BLaER1 (cell line): ENCODE results near the gene H2AZ2.
"Not testable (repeated sequence)": the region's sequence is repeated elsewhere in the genome, so short reads cannot be mapped to it uniquely, and the experiment has no call there.

ENCODE experiments used
- H3K27ac ChIP-seq: shearing (Covaris generic); formaldehyde crosslinking; 2 replicates; pipeline ENCODE4 v1.8.1; 2022
- H3K27me3 ChIP-seq: shearing (Covaris generic); formaldehyde crosslinking; 2 replicates; pipeline ENCODE4 v1.8.1; 2022
- H3K36me3 ChIP-seq: shearing (Covaris generic); formaldehyde crosslinking; 2 replicates; pipeline ENCODE4 v1.8.1; 2022
- H3K4me1 ChIP-seq: shearing (Covaris generic); formaldehyde crosslinking; 2 replicates; pipeline ENCODE4 v1.8.1; 2022
- H3K4me2 ChIP-seq: shearing (Covaris generic); formaldehyde crosslinking; 2 replicates; pipeline ENCODE4 v1.8.1; 2022
- H3K4me3 ChIP-seq: shearing (Covaris generic); formaldehyde crosslinking; 2 replicates; pipeline ENCODE4 v1.8.1; 2022
- H3K9ac ChIP-seq: shearing (Covaris generic); formaldehyde crosslinking; 2 replicates; pipeline ENCODE4 v1.8.1; 2022
- H3K9me3 ChIP-seq: shearing (Covaris generic); formaldehyde crosslinking; 2 replicates; pipeline ENCODE4 v1.8.1; 2022
- H4K20me1 ChIP-seq: shearing (Covaris generic); formaldehyde crosslinking; 2 replicates; pipeline ENCODE4 v1.8.1; 2022
- Cebpa-rat ChIP-seq: shearing (Covaris generic); IDR thresholded peaks from 2 replicates; pipeline ENCODE4 v1.8.1; 2022

The H2AZ2 gene

GRCh38 chr7:44884621-44885393 is 36.9 kb upstream of the H2AZ2 start:
- Histone ChIP-seq H3K27ac (peak overlapping the region; percentile 98), H4K20me1 (peaks cover 51% of the 10 kb centered on the region), H3K27me3 (no peaks in the 10 kb centered on the region), H3K9ac (peak overlapping the region; percentile 98), H3K36me3 (peaks cover 19% of the 10 kb centered on the region), H3K4me1 (peaks cover 57% of the 10 kb centered on the region), H3K9me3 (no peaks in the 10 kb centered on the region), H3K4me2 (peak overlapping the region; percentile 88), H3K4me3 (peak overlapping the region; percentile 99)
- no peak for TF ChIP-seq Cebpa-rat

GRCh38 chr7:44883961-44884620 is 36.2 kb upstream of the H2AZ2 start:
- Histone ChIP-seq H4K20me1 (peaks cover 55% of the 10 kb centered on the region), H3K4me3 (peak overlapping the region; percentile 99), H3K4me1 (peaks cover 59% of the 10 kb centered on the region), H3K9me3 (no peaks in the 10 kb centered on the region), H3K27me3 (no peaks in the 10 kb centered on the region), H3K27ac (peak overlapping the region; percentile 98), H3K9ac (peak overlapping the region; percentile 98), H3K36me3 (peaks cover 19% of the 10 kb centered on the region), H3K4me2 (peak overlapping the region; percentile 88)
- TF ChIP-seq Cebpa-rat, result no peak

GRCh38 chr7:44882899-44883298 is 35.0 kb upstream of the H2AZ2 start:
- Histone ChIP-seq H3K9ac (peak overlapping the region; percentile 98; the same call in 1 of the 2 replicates), H3K4me3 (peak overlapping the region; percentile 99), H3K27me3 (no peaks in the 10 kb centered on the region), H3K36me3 (peaks cover 21% of the 10 kb centered on the region), H4K20me1 (peaks cover 64% of the 10 kb centered on the region), H3K4me2 (peak overlapping the region; percentile 88), H3K4me1 (peaks cover 59% of the 10 kb centered on the region), H3K27ac (no peak overlapping the region), H3K9me3 (no peaks in the 10 kb centered on the region)
- no peak for TF ChIP-seq Cebpa-rat

GRCh38 chr7:44881610-44882009 is 33.7 kb upstream of the H2AZ2 start:
- H4K20me1 ChIP-seq, result peaks cover 75% of the 10 kb centered on the region
- H3K27ac ChIP-seq, result no peak overlapping the region
- H3K9ac ChIP-seq, result peak overlapping the region; percentile 39; the same call in 1 of the 2 replicates
- H3K4me2 ChIP-seq, result peak overlapping the region; percentile 88
- peaks cover 27% of the 10 kb centered on the region for H3K36me3 ChIP-seq
- H3K9me3 ChIP-seq, result no peaks in the 10 kb centered on the region
- no peak for TF ChIP-seq Cebpa-rat
- H3K27me3 ChIP-seq, result no peaks in the 10 kb centered on the region
- peaks cover 57% of the 10 kb centered on the region for H3K4me1 ChIP-seq
- H3K4me3 ChIP-seq, result peak overlapping the region; percentile 99

GRCh38 chr7:44881066-44881600 is 33.2 kb upstream of the H2AZ2 start:
- H3K27ac ChIP-seq, result no peak overlapping the region
- H4K20me1 ChIP-seq, result peaks cover 79% of the 10 kb centered on the region
- peaks cover 52% of the 10 kb centered on the region for H3K4me1 ChIP-seq
- TF ChIP-seq Cebpa-rat, result no peak
- peak overlapping the region; percentile 39 for H3K9ac ChIP-seq
- no peaks in the 10 kb centered on the region for H3K27me3 ChIP-seq
- peak overlapping the region; percentile 88 for H3K4me2 ChIP-seq
- H3K9me3 ChIP-seq, result no peaks in the 10 kb centered on the region
- peaks cover 27% of the 10 kb centered on the region for H3K36me3 ChIP-seq
- H3K4me3 ChIP-seq, result peak overlapping the region; percentile 99

- no peak overlapping the region for H3K27ac ChIP-seq
- peak overlapping the region; percentile 99 for H3K4me3 ChIP-seq
- H3K36me3 ChIP-seq, result peaks cover 27% of the 10 kb centered on the region
- H3K4me2 ChIP-seq, result peak overlapping the region; percentile 88
- H3K9ac ChIP-seq, result peak overlapping the region; percentile 39; the same call in 1 of the 2 replicates
- H4K20me1 ChIP-seq, result peaks cover 86% of the 10 kb centered on the region
- H3K9me3 ChIP-seq, result no peaks in the 10 kb centered on the region
- H3K27me3 ChIP-seq, result no peaks in the 10 kb centered on the region
- TF ChIP-seq Cebpa-rat, result no peak
- peaks cover 49% of the 10 kb centered on the region for H3K4me1 ChIP-seq
These were observed 32.6 kb upstream of the H2AZ2 start for GRCh38 chr7:44880317-44881018.

- H3K27ac ChIP-seq, result no peak overlapping the region
- H4K20me1 ChIP-seq, result peaks cover 50% of the 10 kb centered on the region
- H3K27me3 ChIP-seq, result no peaks in the 10 kb centered on the region
- peaks cover 20% of the 10 kb centered on the region for H3K9me3 ChIP-seq
- H3K9ac ChIP-seq, result no peak overlapping the region
- H3K4me2 ChIP-seq, result no peak overlapping the region
- TF ChIP-seq Cebpa-rat, result no peak
- H3K4me1 ChIP-seq, result peaks cover 18% of the 10 kb centered on the region
- H3K36me3 ChIP-seq, result peaks cover 11% of the 10 kb centered on the region; the same call in 1 of the 2 replicates
- no peak overlapping the region for H3K4me3 ChIP-seq
These were observed 28.5 kb upstream of the H2AZ2 start for GRCh38 chr7:44876393-44876792.

- Histone ChIP-seq H3K4me1 (peaks cover 6% of the 10 kb centered on the region), H3K4me3 (no peak overlapping the region), H3K36me3 (peaks cover 8% of the 10 kb centered on the region; the same call in 1 of the 2 replicates), H4K20me1 (peaks cover 39% of the 10 kb centered on the region), H3K4me2 (no peak overlapping the region), H3K9me3 (peaks cover 32% of the 10 kb centered on the region), H3K9ac (no peak overlapping the region), H3K27ac (no peak overlapping the region), H3K27me3 (no peaks in the 10 kb centered on the region)
- TF ChIP-seq Cebpa-rat, result no peak
These were observed 27.4 kb upstream of the H2AZ2 start for GRCh38 chr7:44875241-44875640.

GRCh38 chr7:44872787-44873186 is 24.9 kb upstream of the H2AZ2 start:
- TF ChIP-seq Cebpa-rat, result no peak
- Histone ChIP-seq H3K27me3 (no peaks in the 10 kb centered on the region), H3K4me3 (no peak overlapping the region), H3K9ac (no peak overlapping the region), H3K36me3 (peaks cover 5% of the 10 kb centered on the region; the same call in 1 of the 2 replicates), H4K20me1 (peaks cover 21% of the 10 kb centered on the region; the same call in 1 of the 2 replicates), H3K4me2 (no peak overlapping the region), H3K27ac (no peak overlapping the region), H3K4me1 (no peaks in the 10 kb centered on the region), H3K9me3 (peaks cover 36% of the 10 kb centered on the region)

- Histone ChIP-seq H3K9me3 (peaks cover 36% of the 10 kb centered on the region), H4K20me1 (peaks cover 14% of the 10 kb centered on the region; the same call in 1 of the 2 replicates)
- not testable (repeated sequence) for H3K9ac ChIP-seq, H3K4me3 ChIP-seq, H3K36me3 ChIP-seq, H3K27me3 ChIP-seq, H3K27ac ChIP-seq, H3K4me2 ChIP-seq, H3K4me1 ChIP-seq
These were observed 24.0 kb upstream of the H2AZ2 start for GRCh38 chr7:44871918-44872317.

GRCh38 chr7:44870780-44871179 is 22.9 kb upstream of the H2AZ2 start:
- H3K27ac ChIP-seq, H4K20me1 ChIP-seq, H3K4me2 ChIP-seq: not testable (repeated sequence)

GRCh38 chr7:44870336-44870735 is 22.4 kb upstream of the H2AZ2 start:
- H3K9ac ChIP-seq, H3K4me2 ChIP-seq, H3K27ac ChIP-seq, H4K20me1 ChIP-seq, H3K27me3 ChIP-seq, H3K4me1 ChIP-seq, H3K36me3 ChIP-seq, H3K4me3 ChIP-seq: not testable (repeated sequence)
- peaks cover 36% of the 10 kb centered on the region for H3K9me3 ChIP-seq

More at GRCh38 chr7:44870780-44871179, 22.9 kb upstream of the H2AZ2 start:
- H3K9me3 ChIP-seq, result peaks cover 36% of the 10 kb centered on the region
- not testable (repeated sequence) for H3K9ac ChIP-seq, H3K27me3 ChIP-seq, H3K4me1 ChIP-seq, H3K4me3 ChIP-seq, H3K36me3 ChIP-seq
